Muscle layer of duodenum (tissue), 2 donors: ENCODE results near the gene ZNF274.
"Not testable (repeated sequence)": the region's sequence is repeated elsewhere in the genome, so short reads cannot be mapped to it uniquely, and the experiment has no call there.

Experiments used
- H3K27ac ChIP-seq: one replicate; pipeline ENCODE4 v1.7.0; 2013; ENCODE audit warnings: mild to moderate bottlenecking, low read length
- H3K27me3 ChIP-seq: one replicate; pipeline ENCODE4 v1.7.0; 2013; ENCODE audit warnings: low read depth, mild to moderate bottlenecking, control low read depth, low read length
- H3K36me3 ChIP-seq, 2 donors: one replicate each; pipeline ENCODE4 v1.7.0; 2013; ENCODE audit warnings: low read length in 2 of 2, control low read depth in 1 of 2, mild to moderate bottlenecking in 1 of 2; ENCODE audit not compliant: insufficient read depth in 2 of 2, control insufficient read depth in 1 of 2
- H3K4me1 ChIP-seq, 2 donors: one replicate each; pipeline ENCODE4 v1.7.0; 2013; ENCODE audit warnings: low read length in 2 of 2, mild to moderate bottlenecking in 2 of 2, control low read depth in 1 of 2, moderate library complexity in 1 of 2; ENCODE audit not compliant: insufficient read depth in 2 of 2, control insufficient read depth in 1 of 2
- H3K4me3 ChIP-seq, 2 donors: one replicate each; pipeline ENCODE4 v1.7.0; 2013; ENCODE audit warnings: low read length in 2 of 2, low read depth in 1 of 2, mild to moderate bottlenecking in 1 of 2
- H3K9me3 ChIP-seq, 2 donors: one replicate each; pipeline ENCODE4 v1.7.0; 2013; ENCODE audit warnings: low read length in 2 of 2, control low read depth in 1 of 2, mild to moderate bottlenecking in 1 of 2; ENCODE audit not compliant: control insufficient read depth in 1 of 2
- donor health status: healthy.

The ZNF274 gene

DNA sequence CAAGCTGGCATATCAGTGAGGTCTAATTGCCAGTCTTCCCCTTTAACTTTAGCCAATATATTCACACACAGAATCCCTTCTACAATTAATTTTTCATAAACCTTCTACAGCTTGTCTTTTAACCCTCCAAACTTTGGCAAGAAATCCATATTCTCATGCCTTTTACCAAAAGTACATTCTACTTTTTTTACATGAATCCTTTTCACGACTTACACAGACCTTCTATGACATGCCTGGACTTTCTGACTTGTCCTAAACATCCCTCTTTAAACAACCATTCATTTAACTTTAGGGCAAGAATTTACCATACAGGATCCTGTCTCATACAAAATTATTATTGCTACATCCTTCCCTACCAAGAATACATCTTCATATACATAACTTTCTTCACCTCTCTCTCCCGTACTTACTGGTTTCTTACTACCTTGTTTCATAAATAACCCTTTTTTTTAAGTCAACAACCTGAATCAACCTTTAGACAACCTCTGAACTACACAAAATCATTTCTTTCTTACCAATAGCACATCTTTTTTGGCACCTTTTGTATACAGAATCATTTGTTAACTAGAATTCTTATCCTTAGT lies 69.3 kb downstream of the ZNF274 start:
- Histone ChIP-seq H3K27ac (no peak overlapping the region), H3K4me1 (no peaks in the 10 kb centered on the region), H3K9me3 (peaks cover 68 to 96% of the 10 kb centered on the region in 2 donors), H3K4me3 (peak overlapping the region; percentile 28 to 54), H3K27me3 (no peaks in the 10 kb centered on the region), H3K36me3 (peaks cover 47 to 93% of the 10 kb centered on the region in 2 donors)

DNA sequence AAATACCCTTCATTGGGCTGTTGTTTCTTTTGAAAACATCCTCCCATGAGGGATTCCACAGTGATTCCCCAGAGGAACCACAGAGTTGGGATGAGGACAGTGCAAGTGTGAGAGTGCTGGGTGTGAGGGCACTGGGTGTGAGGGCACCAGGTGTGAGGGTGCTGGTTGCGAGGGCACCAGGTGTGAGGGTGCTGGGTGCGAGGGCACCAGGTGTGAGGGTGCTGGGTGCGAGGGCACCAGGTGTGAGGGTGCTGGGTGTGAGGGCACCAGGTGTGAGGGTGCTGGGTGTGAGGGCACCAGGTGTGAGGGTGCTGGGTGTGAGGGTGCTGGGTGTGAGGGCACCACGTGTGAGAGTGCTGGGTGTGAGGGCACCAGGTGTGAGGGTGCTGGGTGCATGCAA lies 75.4 kb downstream of the ZNF274 start:
- H3K36me3 ChIP-seq = peaks cover 51 to 93% of the 10 kb centered on the region in 2 donors
- not testable (repeated sequence) for H3K27ac ChIP-seq, H3K4me1 ChIP-seq, H3K27me3 ChIP-seq
- peaks cover 74 to 98% of the 10 kb centered on the region in 2 donors for H3K9me3 ChIP-seq
- peak overlapping the region; percentile 5 to 62 for H3K4me3 ChIP-seq

DNA sequence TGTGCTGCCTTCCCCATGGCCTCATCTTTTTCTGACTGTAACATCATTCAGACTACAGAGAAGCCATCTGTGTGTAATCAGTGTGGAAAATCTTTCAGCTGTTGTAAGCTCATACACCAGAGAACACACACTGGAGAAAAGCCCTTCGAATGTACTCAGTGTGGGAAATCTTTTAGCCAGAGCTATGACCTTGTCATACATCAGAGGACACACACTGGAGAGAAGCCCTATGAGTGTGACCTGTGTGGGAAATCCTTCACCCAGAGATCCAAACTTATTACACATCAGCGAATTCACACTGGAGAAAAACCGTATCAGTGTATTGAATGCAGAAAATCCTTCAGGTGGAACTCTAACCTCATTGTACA lies 78.7 kb downstream of the ZNF274 start:
- Histone ChIP-seq H3K27ac (no peak overlapping the region), H3K9me3 (peaks cover 60 to 95% of the 10 kb centered on the region in 2 donors), H3K27me3 (no peaks in the 10 kb centered on the region), H3K4me3 (peak overlapping the region; percentile 38 to 63), H3K4me1 (no peaks in the 10 kb centered on the region), H3K36me3 (peaks cover 39 to 93% of the 10 kb centered on the region in 2 donors)

DNA sequence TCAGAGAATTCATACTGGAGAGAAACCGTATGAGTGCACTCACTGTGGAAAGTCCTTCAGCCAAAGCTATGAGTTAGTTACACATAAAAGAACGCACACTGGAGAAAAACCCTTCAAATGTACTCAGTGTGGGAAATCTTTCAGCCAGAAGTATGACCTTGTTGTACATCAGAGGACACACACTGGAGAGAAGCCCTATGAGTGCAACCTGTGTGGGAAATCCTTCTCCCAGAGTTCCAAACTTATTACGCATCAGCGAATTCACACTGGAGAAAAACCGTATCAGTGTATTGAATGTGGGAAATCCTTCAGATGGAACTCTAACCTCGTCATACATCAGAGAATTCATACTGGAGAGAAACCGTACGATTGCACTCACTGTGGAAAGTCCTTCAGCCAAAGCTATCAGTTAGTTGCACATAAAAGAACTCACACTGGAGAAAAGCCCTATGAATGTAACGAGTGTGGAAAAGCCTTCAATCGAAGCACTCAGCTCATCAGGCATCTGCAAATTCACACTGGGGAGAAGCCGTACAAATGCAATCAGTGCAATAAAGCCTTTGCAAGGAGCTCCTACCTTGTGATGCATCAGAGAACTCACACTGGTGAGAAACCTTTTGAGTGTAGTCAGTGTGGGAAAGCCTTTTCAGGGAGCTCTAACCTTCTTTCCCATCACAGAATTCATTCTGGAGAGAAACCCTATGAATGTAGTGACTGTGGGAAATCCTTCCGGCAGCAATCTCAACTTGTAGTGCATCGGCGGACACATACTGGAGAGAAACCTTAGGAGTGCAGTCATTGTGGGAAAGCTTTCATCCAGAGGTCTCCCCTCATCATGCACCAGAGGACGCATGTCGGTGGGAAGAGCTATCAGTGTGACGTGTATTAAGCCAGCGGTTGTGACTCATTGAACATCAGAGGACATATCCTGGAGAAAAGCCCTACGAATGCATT lies 79.4 kb downstream of the ZNF274 start:
- H3K27me3 ChIP-seq = no peaks in the 10 kb centered on the region
- no peak overlapping the region for H3K27ac ChIP-seq
- no peaks in the 10 kb centered on the region for H3K4me1 ChIP-seq
- peaks cover 59 to 96% of the 10 kb centered on the region in 2 donors for H3K9me3 ChIP-seq
- peak overlapping the region; percentile 38 to 63 for H3K4me3 ChIP-seq
- H3K36me3 ChIP-seq = peaks cover 39 to 94% of the 10 kb centered on the region in 2 donors

DNA sequence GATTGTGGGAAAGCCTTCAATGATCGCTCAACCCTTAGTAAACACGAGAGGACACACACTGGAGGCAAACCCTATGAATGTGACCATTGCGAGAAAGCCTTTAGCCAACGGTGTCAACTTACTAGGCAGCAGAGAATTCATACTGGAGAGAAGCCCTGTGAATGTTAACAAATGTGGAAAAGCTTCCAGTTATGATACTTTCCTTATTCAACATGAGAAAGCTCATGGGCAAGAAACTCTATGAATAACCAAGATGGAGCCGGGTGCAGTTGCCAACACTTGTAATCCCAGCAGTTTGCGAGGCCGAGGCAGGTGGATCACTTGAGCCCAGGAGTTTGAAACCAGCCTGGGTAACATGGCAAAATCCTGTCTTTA lies 80.0 kb downstream of the ZNF274 start:
- peak overlapping the region; percentile 38 to 63 for H3K4me3 ChIP-seq
- no peak overlapping the region for H3K27ac ChIP-seq
- peaks cover 34 to 87% of the 10 kb centered on the region in 2 donors for H3K36me3 ChIP-seq
- H3K9me3 ChIP-seq = peaks cover 53 to 93% of the 10 kb centered on the region in 2 donors
- H3K4me1 ChIP-seq = no peaks in the 10 kb centered on the region
- no peaks in the 10 kb centered on the region for H3K27me3 ChIP-seq
